ENCODE data around the gene COA1. TPM values are rescaled to one million over a fixed set of nuclear protein-coding genes. Genes with fewer than 3 reads are reported as not detected.

COA1 gene
- total and polyA plus RNA-seq, 2 donors (not counting 3 experiments of a cell fraction or from before 2014, with no cell fraction given): 38.1 to 55.1 TPM

DNA sequence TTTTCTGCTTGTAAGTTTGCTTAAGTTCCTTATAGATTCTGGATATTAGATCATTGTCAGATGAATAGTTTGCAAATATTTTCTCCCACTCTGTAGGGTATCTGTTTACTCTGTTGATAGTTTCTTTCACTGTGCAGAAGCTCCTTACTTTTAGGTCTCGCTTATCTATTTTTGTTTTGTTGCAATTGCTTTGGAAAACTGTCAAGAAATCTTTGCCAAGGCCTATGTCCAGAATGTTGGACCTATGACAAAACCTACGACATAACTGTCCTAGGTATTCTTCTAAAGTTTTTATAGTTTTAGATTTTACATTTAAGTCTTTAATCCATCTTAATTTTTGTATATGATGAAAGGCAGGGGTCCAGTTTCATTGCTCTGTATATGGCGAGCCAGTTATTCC is 27.4 kb downstream of the COA1 start:
- CTCF ChIA-PET: interaction anchor here (6.8 kb wide), 1 partner anchor 117 kb away, joined by 603 read pairs; the partner anchor contains the start of gene STK17A
- TF ChIP-seq, protein P1, sequence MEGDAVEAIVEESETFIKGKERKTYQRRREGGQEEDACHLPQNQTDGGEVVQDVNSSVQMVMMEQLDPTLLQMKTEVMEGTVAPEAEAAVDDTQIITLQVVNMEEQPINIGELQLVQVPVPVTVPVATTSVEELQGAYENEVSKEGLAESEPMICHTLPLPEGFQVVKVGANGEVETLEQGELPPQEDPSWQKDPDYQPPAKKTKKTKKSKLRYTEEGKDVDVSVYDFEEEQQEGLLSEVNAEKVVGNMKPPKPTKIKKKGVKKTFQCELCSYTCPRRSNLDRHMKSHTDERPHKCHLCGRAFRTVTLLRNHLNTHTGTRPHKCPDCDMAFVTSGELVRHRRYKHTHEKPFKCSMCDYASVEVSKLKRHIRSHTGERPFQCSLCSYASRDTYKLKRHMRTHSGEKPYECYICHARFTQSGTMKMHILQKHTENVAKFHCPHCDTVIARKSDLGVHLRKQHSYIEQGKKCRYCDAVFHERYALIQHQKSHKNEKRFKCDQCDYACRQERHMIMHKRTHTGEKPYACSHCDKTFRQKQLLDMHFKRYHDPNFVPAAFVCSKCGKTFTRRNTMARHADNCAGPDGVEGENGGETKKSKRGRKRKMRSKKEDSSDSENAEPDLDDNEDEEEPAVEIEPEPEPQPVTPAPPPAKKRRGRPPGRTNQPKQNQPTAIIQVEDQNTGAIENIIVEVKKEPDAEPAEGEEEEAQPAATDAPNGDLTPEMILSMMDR (IDR thresholded peaks at IDR 0.05; ENCODE audit: extremely low read depth in 1 of 2, insufficient read depth in 1 of 2, low read depth in 1 of 2, low read length in 2 of 2): no peak
- no peak for TF ChIP-seq JUN (IDR thresholded peaks at IDR 0.05; ENCODE audit: borderline replicate concordance, insufficient read depth, insufficient read length, low read depth)
- no peak for TF ChIP-seq GATA2 (IDR thresholded peaks at IDR 0.05; ENCODE audit: insufficient read depth, insufficient read length, low read depth, low read length)
- no peak for TF ChIP-seq FOS (IDR thresholded peaks at IDR 0.05; ENCODE audit: borderline replicate concordance, insufficient read depth, low read length)
- TF ChIP-seq MYC (IDR thresholded peaks at IDR 0.05; ENCODE audit: low read depth, low read length): no peak
- no peak for TF ChIP-seq POLR2A (IDR thresholded peaks at IDR 0.05; ENCODE audit: low read depth, low read length)
- no peak for TF ChIP-seq POLR2AphosphoS5 (IDR thresholded peaks at IDR 0.05; ENCODE audit: insufficient read depth, low read depth, low read length)
- no peak for TF ChIP-seq EZH2 (IDR thresholded peaks at IDR 0.05; ENCODE audit: borderline replicate concordance, low read depth, low read length, severe bottlenecking)
- TF ChIP-seq, protein P2, sequence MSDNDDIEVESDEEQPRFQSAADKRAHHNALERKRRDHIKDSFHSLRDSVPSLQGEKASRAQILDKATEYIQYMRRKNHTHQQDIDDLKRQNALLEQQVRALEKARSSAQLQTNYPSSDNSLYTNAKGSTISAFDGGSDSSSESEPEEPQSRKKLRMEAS (IDR thresholded peaks at IDR 0.05; ENCODE audit: insufficient read depth, insufficient read length): no peak
- intact Hi-C loops (cut with micrococcal nuclease) (loop anchor here (5.0 kb wide), 1 partner anchor 245 kb away; no protein-coding TSS in a partner anchor), dilution Hi-C loops (cut with MboI; ENCODE audit: extremely low pct_ligation_motif_present, low sequenced_read_pairs) (loop anchor here (25.0 kb wide), 1 partner anchor 115 kb away; the partner anchor contains the start of gene STK17A)
- H3K27me3 ChIP-seq (ENCODE audit: control insufficient read depth in 2 of 2, insufficient read depth in 2 of 2, low read length in 2 of 2): no peaks in the 10 kb centered on the region
- H3K4me1 ChIP-seq (ENCODE audit: control insufficient read depth, extremely low read depth, insufficient read depth, low read length): peaks cover 6% of the 10 kb centered on the region
- no peak overlapping the region for H3K9ac ChIP-seq (replicated peaks; ENCODE audit: extremely low read depth, insufficient read depth, low read length)
- no peak overlapping the region for H3K27ac ChIP-seq (ENCODE audit: insufficient read depth, low read depth, low read length)
- POLR2A ChIA-PET: interaction anchor here (1.0 kb wide), 1 partner anchor 119 kb away, joined by 4 read pairs; the partner anchor contains the start of gene STK17A
- DNase-seq (ENCODE audit: low read depth, low spot score) (no peak), FAIRE-seq (no peak)
- H2AFZ ChIP-seq (ENCODE audit: low read depth, low read length): no peak overlapping the region
- no peaks in the 10 kb centered on the region for H3K9me3 ChIP-seq (replicated peaks; ENCODE audit: control insufficient read depth, insufficient read depth, low read length)
- peaks cover 28% of the 10 kb centered on the region for H3K79me2 ChIP-seq (ENCODE audit: control insufficient read depth, insufficient read depth, low read length)
- no peaks in the 10 kb centered on the region for H3K36me3 ChIP-seq (ENCODE audit: control insufficient read depth in 2 of 2, extremely low read depth in 1 of 2, insufficient read depth in 2 of 2, low read length in 2 of 2)
- no peaks in the 10 kb centered on the region for H3K9me1 ChIP-seq (replicated peaks; ENCODE audit: control insufficient read depth, extremely low read depth, insufficient read depth, low read length)
- no peaks in the 10 kb centered on the region for H4K20me1 ChIP-seq (replicated peaks; ENCODE audit: control insufficient read depth, extremely low read depth, insufficient read depth, low read length)
- H3K4me2 ChIP-seq (ENCODE audit: insufficient read depth, low read length): no peak overlapping the region
- BruUV-seq (replicated peaks): no TSS peak
- no peak overlapping the region for H3K4me3 ChIP-seq (replicated peaks in 1 of 3; ENCODE audit: insufficient read depth in 1 of 3, low read depth in 1 of 3, low read length in 3 of 3)
